ENCODE data around the gene HMG20A.

HMG20A gene

DNA sequence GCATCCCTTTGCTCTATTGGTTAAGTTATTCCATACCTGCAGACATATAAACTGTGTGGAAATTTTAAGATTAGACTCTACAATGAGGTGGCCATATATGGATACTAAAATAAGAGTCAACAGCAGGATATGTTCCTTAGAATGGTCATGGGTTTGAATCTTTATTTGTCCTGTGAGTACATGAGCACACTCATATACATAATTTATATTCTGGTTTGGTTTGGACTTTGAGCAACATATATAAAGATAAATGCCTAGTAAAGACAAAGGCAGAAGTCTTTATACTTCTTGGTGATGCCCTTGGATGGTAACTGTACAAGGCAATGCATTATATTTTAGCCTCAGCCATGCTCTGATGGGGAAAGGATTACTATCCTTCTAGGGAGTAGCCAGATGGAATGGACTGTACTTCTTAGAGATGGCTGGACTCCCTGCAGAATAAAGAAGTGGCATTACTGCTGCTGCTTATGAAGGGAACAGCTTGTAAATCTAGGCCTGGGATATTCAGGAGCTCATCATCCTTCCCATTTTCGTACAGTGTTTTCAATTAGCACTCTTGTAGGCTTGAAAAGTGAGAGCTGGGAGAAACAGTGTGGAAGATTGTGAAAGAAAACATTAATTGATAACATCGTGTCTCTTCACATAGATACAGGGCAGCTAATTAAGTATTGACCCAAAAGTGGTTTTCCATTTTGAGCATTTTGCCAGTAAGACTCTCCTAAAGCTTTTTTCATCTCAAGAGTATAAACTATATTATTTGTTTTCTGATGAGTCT lies 60.4 kb downstream of the HMG20A start:
- no peak for DNase-seq

DNA sequence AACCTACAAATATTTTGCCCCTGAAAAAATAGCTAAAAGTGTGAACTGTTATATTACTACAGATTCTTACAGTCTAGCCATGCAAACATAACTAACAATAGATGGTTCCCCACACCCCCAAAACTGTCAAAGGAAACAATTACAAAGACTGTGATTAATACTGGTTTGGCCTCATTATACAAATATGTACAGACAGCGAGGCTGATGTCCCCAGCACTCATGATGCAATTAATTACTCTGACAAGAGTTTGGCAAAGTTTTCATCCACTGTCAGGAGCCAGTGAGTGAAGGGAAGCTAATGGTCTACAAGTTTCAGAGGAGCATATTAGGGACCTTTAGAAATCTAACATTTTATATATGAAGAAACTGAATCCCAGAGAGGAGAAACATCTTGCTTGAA lies 61.0 kb downstream of the HMG20A start:
- DNase-seq, result no peak

DNA sequence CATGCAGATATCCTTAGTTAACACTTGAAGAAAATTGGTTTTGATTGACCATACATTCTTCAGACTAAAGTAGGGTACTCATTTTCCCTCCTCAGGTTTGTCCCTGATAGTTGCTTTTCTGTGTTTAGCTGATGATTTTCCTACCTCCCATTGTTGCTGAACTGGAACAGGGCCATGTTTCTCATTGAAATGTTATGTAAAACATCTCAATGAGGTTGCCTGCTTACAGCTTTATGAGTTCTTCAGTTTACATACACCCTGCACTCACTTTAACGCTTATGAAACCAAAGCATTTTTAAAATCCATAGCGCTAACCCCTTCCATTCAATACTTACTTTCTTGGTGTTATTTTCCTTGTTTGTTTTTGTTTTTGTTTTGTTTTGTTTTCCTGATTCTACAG lies 61.9 kb downstream of the HMG20A start:
- DNase-seq, result no peak

DNA sequence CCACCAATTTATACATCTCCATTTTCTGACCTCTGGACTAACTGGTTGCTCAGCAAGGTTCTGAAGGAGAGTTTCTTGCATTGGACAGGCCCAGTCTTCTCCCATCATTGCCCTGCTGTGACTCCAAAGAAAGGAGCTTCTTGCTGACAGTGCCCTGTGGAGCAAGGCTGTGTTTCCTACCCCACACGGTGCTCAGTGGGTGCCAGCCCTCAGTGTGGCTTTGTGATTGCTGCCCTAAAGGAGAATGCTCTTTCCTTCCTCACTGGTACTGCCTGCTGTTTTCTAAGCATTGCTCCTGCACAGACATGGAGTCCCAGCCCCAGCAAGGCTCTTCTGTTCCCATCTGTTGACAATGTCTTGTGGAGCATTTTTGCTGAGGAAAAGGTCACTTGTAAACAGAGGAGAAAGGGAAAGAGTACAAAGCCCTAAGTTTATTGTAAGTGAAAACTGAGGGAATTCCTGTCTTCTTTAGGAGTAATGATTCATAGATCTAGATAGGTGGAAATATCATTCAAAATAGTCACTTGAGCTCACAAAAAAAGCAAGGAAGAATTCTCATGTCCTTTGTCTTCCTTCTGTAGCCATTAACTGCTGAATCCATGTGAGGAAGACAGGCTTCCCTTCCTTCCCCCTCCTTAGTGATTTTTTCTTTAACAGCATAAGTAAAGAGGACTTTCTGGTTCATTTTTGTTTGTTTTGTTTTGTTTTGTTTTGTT lies 62.9 kb downstream of the HMG20A start:
- no peak for DNase-seq

DNA sequence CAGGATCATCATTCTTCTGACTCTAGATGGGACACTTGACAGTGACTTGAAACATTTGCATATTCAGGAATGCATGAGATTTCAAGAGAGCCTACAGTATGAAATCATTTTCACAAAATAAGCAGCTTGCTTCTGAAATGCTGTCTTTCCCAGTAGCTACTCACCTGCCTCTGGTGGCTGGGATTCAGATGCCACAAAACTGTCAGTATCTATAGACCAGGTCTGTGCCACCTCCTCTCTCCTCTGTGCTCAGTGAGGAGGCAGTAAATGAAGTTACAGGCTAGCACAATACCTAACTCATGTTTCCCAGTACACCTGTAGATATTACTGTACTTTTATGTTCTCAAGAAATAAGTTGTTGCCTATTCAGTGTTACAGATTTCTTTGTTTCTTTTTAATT lies 64.3 kb downstream of the HMG20A start:
- no peak for DNase-seq

DNA sequence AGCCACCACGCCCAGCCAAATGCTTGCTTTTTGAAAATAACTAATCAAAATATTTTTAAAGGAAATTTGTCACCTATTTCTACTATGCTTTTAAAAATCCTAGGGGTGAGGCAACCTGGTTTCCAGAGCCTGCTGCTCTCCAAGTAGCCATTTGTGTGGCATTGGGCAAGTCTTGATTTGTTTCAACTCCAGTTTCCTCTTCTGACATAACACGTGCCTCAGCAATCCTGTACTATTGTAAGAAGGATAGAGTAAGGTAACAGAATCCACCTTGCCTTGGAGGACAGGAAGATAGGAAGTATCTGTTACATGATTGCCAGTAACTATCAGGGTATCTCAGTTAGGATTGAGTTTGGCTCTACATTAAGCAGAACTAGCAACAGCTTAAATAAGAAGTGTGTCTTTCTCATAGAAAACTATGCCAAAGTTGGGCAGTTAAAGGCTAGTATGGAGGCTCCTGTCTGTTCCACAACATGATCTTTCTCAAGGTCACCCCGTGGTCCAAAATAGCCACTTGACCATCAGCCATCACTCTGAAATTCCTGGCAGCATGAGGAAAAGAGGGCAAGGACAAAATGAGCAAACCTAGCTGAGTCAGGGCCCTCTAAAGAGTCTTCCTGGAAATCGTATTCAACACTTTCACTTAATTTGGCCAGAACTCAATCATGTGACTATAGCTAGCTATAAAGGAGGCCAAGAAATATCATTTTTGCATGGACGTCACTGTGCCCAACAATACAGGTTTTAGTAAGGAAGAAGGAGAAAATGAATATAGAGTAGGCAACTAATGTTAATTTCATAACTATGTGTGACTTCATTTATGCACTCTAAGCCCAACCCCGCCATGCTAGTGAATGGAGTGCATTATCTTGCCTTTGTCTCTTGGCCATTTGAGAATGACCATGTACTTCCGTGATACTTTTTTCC lies 66.1 kb downstream of the HMG20A start:
- DNase-seq, result no peak

DNA sequence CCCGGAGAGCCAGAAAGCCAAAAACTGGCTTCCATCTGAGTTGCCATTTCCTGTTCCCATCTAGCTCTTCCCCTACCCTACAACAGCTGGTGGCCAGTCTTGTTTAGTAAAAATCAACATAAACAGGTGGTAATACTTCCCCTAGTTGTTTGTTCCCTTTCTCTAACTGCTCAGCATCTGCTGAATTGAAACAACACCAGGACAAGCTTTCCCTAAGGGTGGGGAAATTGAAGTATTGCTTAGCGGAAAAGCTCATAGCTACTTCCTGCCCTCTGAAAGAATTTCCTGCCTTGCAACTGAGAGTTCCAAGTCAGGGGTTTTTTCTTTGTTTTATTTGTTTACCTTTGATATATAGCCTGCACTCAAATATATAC lies 66.8 kb downstream of the HMG20A start:
- no peak for DNase-seq

DNA sequence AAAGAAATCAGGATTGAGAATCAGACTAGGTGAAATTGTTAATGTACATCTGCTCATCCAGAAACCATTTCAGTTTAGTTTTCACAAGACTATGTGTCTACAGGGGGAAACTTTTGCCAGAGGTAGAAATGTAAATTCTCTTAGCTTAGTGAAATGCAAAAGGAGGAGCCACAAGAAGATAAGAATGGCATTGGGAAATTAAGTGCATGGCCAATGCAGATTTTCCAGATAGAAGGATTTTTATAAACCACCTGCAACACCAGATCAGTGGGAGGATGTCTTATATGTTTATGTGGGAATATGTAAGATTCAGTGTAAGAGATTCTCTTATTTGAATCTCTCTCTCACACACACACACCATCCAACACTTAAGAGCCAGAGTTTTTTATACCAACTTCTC lies 67.2 kb downstream of the HMG20A start:
- no peak for DNase-seq

DNA sequence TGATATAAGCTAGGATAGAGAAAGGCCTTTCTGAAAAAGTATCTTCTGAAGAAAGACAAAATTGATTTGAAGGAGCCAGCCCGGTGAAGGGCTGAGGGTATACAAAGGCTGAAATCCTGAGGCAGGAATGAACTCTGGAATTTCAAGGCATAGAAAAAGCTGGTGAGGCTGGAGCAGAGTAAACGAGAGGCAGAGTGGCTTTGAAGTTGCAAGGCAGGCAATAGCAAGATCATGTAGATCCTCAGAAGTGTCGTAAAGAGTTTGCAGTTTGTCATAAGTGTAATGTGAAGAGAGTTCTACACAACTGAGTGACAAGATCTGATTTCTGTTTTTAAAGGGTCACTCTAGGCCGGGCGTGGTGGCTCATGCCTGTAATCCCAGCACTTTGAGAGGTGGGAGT lies 69.0 kb downstream of the HMG20A start:
- no peak for DNase-seq

DNA sequence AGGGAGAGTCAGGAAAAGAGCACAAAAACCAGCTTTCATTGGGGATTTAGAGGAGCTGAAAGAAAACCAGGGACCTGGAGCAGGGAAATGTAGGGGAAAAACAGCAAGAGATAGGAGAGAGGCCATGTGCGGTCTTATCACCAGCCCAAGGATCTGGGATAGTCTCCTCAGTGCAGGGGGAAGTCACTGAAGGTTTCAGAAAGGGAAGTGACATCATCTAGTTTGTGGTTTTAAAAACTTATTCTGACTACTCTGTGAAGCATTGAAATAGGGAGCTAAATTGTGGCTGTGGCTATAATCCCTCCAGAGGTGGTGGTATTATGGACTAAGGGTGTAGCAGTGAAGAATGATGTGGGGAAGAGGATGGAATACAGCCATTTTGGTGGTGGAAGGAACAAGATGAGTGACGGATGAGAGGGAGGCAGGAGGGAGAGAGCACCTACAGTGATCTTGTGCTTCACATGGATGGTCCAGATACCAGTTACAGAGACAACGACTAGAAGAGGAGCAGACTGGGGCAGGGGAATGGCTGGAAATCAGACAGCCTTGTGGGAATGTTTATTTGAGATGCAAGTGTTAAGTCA lies 72.7 kb downstream of the HMG20A start:
- DNase-seq, result peak; percentile 56

DNA sequence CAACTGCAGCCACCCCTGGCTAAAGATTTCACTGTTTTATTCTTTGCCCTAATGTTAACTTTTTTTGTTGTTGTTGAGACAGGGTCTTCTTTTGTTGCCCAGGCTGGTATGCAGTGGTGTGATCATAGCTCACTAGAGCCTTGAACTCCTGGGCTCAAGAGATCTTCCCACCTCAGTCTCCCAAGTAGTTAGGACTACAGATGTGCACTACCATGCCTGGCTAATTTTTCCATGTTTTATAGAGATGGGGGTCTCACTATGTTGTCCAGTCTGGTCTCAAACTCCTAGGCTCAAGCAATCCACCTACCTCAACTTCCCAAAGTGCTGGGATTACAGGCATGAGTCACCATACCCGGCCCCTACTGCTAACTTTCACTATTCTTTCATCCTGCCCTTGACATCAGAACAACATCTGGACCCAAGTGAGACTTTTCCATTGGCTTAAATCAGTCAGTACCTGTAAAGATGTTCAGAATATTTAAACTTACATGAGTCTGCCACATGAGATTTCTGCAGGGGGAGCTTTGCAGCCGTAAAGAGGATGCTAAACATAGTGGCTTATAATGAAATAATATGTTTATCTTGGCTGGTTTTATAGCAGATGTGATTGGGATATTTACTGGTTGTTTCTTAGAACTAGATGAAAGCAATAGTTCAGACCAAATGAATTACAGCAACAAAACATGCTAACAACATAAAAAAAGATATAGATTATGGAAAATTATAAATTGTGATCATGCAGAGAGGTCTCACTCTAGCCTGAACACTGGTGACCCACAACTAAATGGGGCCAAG lies 73.6 kb downstream of the HMG20A start:
- DNase-seq, result no peak

DNA sequence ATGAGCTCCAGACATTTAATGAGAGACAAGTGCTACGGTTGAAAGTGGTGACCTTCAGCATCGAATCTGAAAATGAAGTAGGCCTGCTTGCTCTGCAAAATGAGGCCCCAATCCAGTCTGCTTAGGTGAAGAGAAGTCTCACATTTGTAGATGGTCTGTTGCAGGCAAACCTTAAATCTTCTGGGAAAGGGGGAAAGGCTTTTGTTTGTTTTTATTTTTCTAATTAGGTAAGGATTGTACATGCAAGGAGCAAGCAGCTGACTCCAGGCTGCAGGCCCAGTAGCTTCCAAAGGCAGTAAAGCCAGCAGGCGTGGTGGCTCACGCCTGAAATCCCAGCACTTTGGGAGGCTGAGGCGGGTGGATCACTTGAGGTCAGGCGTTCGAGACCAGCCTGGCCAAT lies 74.3 kb downstream of the HMG20A start:
- DNase-seq, result no peak

DNA sequence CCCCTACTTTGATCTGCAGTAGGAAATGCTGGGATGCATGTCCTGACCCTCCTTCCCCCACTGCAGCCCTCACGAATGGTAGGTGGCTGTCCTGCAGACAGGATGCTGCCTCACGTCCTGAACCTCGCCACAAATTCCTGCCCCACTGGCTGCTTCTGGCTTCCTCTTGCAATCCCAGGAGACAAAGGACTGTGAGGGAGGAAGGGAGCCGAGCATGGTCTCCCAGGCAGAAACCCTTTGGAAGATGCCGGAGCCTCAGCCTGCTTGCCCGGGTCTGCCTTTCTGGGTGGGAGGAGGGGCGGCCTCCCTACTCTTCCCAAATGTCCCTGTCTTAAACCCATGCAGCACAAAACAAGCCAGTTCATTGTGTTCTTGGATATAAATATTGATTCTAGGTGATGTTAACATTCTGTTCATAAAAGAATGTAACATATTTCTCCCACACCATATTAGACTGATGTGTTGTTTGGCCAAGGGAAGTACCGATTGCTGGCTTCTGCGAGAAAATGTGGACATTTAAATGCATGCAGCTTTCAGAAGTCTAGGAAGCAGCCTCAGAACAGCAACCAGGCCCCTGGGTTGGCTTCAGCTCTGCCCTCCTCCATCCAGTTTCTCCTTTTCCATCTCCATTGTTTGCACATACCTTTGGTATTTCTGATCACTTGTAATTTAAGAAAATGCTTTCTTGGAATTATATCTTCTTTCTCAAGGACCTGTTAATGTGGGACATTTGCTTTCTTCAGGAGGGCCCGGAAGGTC lies 75.3 kb downstream of the HMG20A start:
- peak; percentile 21 for DNase-seq

DNA sequence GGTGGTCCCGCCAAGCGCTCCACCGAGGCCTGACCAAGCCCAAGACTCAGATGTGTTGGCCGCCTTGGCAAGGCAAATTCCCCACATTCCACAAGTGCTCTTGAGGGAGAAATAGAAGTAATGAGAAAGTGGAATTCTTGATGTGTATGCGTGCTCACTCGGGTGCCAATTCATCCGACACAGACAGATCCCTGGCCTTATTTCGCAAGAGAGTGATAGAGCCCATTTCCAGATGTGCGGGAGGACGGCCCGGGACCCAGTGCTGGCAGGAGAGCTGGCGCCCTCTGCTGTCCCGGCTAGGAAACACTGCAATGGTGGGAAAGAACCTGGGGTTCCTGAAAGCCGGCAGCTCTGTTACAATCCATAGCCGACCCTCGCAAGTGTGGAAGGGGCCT lies 76.0 kb downstream of the HMG20A start:
- DNase-seq, result peak; percentile 50

DNA sequence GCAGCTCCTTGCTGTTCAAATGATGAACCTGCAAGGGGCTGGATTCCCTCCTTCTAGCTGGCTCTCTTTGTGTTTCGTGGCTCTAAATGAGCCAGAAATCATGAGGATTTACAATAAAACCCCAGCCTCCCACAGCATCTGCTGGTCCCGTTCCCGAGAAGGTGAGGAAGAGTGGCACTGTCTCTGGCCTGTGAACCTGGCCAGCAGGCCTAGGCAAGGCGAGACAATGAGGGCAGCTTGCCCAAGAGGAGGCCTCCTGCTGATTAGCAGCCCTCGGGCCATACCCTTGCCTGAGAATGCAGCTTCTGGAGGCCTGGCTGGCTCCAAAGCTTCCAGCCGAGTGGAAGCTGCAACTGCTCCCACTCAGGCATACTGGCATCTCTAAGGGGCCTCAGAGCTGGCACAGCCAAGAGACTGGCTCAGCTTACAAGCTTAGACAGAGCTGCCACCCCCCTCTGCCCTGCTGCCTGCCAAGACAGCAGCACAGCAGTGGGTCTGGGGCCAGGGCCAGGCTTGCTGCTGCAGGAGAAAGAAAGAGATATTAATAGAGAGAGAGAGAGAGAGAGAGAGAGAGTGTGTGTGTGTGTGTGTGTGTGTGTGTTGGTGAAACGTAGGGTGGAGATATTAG lies 76.5 kb downstream of the HMG20A start:
- no peak for DNase-seq

DNA sequence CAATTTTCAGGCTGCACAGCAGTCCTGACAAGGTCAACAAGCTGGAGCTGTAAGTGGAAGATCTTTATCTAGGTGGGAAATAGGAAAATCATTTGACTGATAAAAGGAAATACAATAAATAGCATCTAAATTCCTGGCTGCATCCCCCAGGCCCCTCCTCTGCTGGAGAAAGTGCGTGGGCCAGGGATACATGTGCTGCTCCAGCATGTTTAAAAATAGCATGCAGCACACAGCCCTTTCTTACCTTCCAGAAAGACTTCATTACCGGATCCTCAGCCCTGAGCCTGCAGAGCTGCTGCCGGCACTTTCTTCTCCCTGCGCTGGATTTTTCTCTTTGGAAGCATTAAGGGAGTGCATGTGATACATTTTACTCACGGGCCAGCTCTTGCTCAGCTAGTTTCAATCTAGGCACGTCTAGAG lies 77.3 kb downstream of the HMG20A start:
- no peak for DNase-seq

DNA sequence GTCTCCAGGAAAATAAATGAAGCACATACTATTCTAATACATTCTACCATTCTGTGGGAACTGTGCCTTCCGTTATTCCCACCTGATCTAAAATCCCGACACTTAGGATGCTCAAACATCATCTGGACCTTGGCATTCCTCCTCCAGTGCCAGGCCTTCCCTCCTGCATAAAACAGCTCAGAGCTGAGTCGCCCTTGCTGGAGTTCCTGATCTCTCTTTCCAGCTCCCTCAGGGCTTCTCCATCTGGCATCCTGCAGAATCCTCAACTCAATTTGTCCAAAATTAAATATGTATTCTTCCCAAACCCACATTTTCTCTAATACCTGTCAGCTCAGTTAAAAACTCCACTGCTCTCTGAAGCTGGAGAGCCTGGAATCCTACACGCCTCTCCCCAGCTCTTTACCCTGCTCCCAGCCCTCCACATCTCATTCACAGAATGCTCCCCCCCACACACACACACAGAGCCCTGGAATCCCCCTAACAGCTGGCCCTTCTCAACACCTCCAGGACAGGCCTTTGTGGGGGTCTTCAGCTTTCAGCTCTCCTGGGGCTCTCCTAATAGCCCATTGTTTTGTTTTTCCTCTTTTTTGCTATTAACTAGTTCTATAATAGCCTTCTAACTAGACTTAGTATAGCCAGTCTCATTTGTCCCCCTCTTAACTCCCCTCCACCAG lies 78.5 kb downstream of the HMG20A start:
- no peak for DNase-seq

DNA sequence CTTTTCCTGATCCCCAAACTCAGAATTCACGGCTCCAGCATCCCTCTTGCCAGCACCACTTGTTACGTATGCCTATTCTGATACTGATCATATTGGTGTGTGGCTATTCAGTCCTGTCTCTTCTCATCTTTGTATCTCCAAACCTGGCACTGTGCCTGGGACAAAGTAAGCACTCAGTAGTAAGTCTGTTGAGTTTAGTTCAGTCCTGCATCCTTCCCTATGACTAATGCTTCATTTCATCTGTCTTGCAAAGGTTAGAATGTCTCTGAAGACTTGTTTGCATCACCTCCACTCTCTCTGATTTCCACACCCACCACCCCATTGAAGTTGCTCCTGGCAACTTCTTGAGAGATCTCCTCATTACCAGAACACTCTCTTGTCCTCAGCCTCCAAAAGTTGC lies 80.3 kb downstream of the HMG20A start:
- DNase-seq, result no peak

DNA sequence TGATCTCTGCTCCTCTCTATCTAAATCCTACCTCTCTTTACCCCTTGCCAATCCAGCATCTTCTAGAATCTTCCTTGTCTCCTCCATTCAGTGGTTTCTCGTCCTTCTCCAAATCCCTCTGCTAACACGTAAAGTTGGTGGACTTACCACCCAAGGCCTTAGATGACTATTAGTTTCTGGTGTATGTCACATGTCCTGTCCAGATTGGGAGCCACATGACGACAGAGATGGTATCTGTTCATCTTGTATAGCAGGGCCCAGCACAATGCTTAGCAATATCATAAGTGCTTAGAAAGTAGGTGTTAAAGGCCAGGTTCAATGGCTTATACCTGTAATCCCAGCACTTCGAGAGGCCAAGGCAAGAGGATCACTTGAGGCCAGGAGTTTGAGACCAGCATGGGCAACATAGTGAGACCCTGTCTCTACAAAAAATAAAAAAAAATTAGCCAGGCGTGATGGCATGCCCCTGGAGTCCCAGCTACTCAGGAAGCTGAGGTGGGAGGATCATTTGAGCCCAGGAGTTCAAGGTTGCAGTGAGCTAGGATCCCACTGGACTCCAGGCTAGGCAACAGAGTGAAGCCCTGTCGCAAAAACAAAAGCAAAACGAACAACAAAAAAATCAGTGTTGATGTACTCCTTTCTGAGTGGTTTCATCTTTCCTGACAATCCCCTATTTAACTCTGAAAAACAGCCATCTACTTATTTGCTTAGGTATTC lies 81.8 kb downstream of the HMG20A start:
- DNase-seq, result no peak

DNA sequence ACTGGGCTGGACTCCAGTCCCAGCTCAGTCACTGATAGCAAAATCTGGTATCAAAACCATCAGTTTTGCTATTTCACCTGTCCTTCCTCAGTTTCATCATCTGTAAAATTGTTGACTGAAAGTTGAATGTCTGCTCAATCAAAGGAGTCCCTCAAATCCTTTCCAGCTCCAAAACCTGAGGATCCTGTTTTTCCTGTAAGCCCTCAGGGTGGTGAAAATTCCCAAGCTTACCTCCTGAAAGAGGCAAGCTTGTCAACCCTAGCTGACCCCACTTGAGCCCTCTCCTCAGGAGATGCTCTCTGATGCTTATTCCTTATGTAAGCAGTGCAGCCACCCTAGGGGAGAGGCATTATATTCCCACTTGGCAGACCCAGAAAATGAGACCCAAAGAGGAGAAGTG lies 82.6 kb downstream of the HMG20A start:
- DNase-seq, result no peak
